Stimulated activated CD4-positive, alpha-beta T cell treated with anti-CD3 and anti-CD28 coated beads, Interleukin-2, amount 100 ng/mL, for 4 hours (primary cell): ENCODE data around the gene PXDN.
"Not testable (repeated sequence)": the region's sequence is repeated elsewhere in the genome, so short reads cannot be mapped to it uniquely, and the experiment has no call there.

Experiments used
- DNase-seq: peaks from one replicate; pipeline ENCODE4 v3.0.0-alpha.2; 2020; ENCODE audit warnings: low read depth

Gene PXDN, protein sequence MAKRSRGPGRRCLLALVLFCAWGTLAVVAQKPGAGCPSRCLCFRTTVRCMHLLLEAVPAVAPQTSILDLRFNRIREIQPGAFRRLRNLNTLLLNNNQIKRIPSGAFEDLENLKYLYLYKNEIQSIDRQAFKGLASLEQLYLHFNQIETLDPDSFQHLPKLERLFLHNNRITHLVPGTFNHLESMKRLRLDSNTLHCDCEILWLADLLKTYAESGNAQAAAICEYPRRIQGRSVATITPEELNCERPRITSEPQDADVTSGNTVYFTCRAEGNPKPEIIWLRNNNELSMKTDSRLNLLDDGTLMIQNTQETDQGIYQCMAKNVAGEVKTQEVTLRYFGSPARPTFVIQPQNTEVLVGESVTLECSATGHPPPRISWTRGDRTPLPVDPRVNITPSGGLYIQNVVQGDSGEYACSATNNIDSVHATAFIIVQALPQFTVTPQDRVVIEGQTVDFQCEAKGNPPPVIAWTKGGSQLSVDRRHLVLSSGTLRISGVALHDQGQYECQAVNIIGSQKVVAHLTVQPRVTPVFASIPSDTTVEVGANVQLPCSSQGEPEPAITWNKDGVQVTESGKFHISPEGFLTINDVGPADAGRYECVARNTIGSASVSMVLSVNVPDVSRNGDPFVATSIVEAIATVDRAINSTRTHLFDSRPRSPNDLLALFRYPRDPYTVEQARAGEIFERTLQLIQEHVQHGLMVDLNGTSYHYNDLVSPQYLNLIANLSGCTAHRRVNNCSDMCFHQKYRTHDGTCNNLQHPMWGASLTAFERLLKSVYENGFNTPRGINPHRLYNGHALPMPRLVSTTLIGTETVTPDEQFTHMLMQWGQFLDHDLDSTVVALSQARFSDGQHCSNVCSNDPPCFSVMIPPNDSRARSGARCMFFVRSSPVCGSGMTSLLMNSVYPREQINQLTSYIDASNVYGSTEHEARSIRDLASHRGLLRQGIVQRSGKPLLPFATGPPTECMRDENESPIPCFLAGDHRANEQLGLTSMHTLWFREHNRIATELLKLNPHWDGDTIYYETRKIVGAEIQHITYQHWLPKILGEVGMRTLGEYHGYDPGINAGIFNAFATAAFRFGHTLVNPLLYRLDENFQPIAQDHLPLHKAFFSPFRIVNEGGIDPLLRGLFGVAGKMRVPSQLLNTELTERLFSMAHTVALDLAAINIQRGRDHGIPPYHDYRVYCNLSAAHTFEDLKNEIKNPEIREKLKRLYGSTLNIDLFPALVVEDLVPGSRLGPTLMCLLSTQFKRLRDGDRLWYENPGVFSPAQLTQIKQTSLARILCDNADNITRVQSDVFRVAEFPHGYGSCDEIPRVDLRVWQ (N-terminal part only)

DNA sequence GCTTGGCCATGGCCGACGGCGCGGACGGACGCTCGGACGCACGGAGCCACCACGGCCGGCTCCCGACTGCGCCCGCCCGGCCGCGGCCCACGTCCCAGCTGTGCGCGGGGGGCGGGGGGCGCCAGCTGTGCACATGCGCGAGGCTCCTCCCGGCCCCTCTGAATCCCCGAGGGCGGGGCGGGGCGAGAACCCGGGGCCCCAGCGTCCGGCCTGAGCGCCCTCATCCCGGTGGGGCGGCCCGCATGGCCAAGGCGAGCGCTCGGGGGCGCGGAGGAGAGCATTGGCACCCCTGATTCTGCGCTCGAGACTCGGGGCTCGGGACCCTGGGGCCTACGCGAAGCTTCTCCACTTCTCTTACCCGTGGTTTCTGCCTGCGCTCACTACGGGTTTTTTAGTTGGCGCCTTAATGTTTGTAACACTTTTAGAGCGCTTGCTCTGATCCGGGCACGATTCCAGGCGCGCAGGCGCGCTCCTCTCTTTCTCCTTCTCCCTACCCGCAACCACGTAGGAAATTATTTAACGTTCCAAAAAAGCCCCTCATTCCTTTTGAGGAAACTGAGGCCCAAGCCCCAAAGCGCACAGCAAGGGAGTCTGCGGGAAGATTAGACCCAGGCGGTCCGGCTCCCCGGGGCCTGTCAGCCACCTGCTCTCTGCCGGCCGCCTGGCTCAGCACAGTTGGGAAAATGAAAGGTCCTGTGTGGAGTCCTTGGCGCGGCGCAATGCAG lies at the start of gene PXDN:
TSS of gene PXDN (minus strand) at position 70 of the 725 bp plus-strand sequence. CDS start at position 10, 60 bp downstream.
- no peak for DNase-seq

DNA sequence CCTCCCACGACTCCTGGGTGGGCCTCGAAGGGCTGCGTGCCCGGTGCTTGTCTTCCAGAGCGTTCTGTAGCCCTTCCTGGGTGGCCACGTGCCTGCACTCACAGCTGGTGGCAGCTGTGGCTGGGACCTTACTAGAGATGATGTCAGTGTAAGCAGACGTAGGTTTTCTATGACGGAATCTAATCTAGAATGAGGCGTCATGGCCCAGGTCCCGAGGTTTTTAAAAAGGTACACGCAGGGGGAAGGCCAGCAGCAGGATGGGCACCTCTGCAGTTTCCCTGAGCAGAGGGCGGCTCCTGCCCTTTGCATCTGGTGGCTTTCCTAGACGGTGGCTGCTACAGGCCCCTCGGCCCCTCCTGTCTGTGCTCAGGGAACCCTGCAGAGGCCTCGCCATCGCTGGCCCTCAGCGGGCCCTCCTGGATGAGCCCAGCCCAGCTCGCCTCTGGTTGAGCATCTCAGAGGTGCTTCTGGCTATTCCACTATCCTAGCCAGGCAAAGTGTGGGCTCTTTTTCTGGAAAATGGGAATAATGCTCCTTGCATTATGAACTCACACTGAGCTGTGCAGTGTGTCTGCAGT lies 49.6 kb upstream of the PXDN start:
- DNase-seq = no peak

DNA sequence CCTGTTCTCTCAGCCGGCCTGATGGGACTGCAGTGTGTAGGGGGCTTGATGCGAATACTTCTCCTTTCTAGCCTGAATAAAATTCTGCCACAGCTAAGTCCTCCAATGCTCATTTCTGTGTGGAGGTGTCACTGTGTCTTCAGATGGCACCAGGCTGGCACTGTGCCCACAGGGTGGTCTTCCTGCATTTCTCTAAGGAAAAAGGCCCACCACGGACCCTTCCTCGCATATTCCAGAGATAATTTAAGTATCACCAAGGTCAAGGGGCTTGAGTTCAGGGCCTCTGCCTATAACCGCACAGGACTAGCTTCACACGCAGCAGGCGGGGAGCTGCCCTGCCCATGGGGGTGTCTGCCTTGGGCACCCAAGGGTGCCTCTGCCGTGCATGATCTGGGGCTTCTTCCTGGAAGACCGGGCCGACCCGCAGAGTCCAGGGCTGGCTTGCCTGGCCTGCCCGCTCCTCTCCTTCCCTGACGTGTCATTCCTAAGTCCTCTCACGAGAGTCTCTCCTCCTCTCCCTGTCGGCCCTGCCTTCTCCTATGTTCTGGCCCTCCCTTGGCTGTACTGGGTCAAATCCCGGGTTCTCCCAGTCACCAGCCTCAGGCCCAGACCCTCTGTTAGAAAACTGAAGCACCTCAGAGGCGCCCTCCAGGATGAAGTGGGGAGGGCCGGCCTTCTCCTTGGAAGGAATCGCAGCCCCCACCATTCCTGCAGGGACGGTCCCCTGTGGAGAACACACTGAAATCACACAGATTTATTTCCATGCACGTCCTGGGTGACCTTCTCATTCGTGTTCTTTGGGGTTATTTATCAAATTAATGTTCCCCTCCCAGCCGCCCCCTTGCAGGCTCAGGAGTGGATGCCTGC lies 48.9 kb upstream of the PXDN start:
- DNase-seq = no peak

GRCh38 chr2:1791685-1792435 lies 47.5 kb upstream of the PXDN start:
- DNase-seq = no peak

- no peak for DNase-seq
Measured at GRCh38 chr2:1791006-1791605, 46.8 kb upstream of the PXDN start.

DNA sequence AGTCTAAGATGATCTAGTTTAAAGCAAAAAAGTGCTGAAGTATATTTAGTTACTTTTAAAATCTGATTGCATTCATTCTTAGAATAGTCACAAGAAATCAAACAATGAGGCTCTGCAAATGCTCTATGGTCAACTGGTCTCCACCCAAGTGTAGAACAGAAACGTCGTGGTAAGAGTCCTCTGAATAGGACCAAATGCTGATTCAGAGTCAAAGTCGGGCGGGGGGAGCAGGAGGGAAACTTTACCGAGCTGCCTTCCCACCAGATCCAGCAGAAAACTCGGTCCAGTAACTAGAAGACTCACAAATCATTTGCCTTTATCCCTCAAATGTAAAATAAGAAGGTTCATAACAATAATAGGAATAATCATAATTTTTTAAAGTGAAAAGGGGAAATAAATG lies 46.2 kb upstream of the PXDN start:
- DNase-seq = no peak

DNA sequence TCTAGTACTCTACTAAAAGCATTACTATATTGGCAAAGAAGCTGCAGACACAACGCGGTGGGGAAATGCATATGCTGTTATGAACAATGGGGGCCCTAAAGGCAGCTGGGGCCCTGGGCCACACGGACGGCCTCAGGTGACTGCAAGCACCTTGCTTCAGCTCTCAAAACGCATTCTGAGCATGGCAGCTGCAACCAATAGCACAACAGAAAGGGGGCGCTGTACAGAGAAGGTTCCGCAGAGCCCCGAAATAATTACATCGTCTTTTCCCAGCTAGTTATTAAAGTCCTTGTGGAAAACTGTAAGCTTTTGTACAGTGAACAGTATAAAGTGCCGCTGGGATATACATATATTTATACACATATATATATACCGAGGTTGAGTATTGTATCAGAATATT lies 45.3 kb upstream of the PXDN start:
- no peak for DNase-seq

DNA sequence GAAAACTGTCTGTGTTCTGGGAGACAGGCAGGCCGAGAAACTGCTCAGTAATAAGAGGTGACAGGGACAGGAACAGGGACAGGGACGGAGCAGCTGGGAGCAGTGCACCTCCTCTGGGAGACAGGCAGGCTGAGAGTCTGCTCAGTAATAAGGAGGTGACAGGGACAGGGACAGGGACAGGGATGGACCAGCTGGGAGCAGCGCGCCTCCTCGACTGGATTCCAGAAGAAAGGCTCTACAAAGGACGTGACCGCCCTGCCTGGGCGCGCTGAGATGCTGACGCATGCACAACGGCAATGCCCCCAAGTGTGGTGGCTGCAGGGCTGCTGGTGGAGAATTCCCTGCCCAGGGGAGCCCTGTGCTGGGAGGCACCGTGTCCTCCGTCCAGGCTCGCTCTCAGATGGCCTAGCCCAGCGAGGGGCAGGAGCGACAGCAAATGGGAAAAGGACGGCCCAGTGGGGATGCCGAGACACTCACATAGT lies 44.2 kb upstream of the PXDN start:
- no peak for DNase-seq

DNA sequence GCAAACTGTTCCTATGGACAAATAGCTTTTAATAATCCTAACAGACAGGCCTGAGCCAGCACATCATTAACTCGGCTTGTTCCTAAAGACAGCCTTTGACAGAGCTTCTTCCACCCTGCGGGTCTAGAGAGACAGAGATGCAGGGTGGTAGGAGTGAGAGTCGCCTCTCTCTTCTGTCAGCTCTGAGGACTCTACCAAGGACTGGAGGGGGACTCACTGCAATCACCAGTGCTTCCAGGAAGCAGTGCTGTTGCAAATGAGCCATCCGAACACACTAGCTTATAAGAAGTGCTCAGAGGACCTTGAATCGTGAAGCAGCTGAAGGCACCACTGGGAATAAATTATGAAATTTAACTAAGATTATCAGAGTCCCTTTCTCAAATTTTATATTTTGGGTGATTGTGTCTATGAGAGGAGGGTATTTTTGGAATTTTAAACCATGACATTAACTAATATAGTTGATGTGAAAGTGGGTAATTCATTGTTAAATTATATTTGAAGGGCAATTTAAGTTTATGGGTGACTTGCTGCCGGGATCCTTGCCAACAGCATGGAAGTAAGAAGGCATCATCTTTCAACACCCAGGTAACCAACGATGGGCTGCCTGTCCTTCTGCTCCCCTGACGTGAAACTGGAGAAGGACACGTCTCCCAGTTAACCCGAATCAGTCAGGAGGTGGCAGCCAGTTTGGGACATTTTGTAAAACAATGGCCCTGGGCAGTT lies 43.6 kb upstream of the PXDN start:
- no peak for DNase-seq

GRCh38 chr2:1784986-1785617 lies 40.8 kb upstream of the PXDN start:
- no peak for DNase-seq

GRCh38 chr2:1784087-1784486 lies 39.8 kb upstream of the PXDN start:
- DNase-seq = no peak

DNA sequence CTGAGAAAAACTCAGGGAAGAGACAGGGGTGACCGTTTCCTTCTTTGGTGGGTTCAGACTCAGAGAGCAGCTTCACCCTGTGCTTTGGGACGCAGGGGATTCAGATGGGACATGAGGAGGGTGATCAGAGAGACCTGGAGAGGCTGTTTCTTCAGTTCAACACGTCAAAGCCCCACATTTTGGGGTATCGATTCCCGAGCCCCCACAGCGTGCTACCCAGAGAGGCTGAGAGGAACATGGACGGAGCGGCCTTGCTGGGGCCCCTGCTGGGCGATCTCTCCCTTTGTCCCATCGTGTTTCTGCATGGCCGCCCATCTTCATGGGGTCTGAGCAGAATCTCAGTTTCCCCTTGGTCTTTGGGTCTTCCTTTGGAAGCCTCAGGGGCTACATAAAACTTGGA lies 38.2 kb upstream of the PXDN start:
- DNase-seq = no peak

DNA sequence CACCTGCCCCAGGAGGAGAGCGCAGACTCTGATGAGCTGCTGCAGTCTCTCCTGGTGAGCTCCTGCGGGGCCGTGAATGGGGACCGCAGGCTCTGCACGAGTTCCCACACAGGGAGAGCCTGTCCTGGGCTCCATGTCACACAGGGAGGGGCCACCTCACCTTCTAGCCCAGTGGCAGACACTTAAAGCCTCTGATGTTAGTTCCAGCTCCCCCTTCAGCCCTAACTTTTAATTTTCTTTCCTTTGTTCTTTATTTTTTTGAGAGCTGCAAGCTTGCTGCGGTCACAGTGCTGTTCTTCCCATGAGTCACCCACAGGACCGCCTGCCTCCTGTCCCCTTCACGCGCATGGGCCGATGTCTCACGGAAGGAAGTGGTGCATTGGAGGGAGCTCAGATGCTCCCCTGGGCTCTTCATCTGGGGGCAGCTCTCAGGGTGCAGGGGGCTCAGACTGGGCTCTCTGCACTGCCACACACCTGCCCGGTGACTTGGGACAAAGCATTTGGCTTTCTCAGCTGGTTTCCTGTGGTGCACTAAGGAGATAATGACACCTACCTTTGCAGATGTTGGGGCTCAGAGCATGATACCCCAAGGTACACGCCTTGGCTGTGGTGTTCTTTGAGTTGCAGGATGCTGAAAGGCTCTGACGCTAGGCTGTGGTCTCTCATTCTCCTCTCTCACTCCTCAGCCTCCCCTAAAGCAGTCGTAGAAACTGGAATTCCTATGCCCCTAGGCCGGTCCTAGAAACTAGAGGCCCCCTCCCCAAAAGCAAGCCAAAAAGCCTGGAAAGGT lies 37.2 kb upstream of the PXDN start:
- peak; percentile 22 for DNase-seq

GRCh38 chr2:1780693-1781092 lies 36.4 kb upstream of the PXDN start:
- DNase-seq = no peak

DNA sequence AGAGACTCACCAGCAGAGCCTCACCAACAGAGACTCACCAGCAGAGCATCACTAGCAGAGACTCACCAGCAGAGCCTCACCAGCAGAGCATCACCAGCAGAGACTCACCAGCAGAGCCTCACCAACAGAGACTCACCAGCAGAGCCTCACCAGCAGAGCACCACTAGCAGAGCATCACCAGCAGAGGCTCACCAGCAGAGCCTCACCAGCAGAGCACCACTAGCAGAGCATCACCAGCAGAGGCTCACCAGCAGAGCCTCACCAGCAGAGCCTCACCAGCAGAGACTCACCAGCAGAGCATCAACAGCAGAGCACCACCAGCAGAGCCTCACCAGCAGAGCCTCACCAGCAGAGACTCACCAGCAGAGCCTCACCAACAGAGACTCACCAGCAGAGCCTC lies 35.7 kb upstream of the PXDN start:
- DNase-seq = not testable (repeated sequence)

DNA sequence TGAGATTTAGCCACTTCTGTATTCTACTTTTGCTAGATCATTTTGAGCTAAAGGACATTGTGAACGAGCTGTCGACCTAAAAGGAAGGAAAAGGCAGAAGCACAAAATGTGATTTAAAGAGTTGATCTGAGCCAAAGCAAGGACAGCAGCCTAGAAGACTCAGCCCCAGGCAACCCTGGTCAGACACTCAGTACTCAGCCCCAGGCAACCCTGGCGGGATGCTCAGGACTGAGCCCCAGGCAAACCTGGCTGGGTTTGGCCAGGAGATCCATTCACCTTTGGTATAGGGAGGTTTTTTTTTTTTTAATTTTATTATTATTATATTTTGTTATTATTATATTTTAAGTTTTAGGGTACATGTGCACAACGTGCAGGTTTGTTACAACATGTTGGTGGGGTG lies 34.3 kb upstream of the PXDN start:
- DNase-seq = no peak

GRCh38 chr2:1777781-1778180 lies 33.5 kb upstream of the PXDN start:
- no peak for DNase-seq
